Ammon's horn (tissue), 1 donor: ENCODE data around the gene PLAAT2.
A peak's percentile ranks its signal among the peaks of the same experiment; 100 is the strongest.

ENCODE experiments used
- DNase-seq: peaks from one replicate; pipeline ENCODE4 v3.0.0-alpha.2; 2016; ENCODE audit warnings: low spot score

Gene PLAAT2

DNA sequence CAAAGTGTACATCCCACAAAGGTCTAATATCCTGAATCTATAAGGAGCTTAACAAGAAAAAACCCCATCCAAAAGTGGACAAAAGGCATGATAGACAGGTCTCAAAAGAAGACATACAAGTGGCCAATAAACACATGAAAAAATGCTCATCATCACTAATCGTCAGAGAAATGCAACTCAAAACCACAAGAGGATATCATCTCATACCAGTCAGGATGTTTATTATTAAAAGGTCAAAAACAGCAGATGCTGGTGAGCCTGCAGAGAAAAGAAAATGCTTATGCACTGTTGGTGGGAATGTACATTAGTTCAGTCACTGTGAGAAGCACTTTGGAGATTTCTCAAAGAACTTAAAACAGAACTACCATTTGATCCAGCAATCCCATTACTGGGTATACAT, 44.6 kb downstream of the PLAAT2 start:
- no peak for DNase-seq

DNA sequence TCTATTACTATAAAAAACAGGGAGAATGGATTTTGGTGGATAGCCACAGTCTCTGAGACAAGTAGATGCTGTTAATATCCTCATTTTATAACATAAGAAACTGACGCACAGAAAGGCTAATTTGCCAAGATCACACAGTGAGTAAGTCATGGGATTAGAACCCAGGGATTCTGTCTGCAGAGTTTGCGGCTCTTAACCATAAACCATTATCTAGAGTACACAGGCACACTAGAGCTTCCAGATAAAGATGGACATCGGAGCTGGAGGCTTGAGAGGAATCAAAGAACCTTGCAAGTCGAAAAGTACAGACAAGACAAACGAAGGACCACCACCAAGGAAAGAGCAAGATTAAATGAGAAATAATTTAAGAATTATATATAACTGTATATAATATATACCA, 46.0 kb downstream of the PLAAT2 start:
- no peak for DNase-seq

DNA sequence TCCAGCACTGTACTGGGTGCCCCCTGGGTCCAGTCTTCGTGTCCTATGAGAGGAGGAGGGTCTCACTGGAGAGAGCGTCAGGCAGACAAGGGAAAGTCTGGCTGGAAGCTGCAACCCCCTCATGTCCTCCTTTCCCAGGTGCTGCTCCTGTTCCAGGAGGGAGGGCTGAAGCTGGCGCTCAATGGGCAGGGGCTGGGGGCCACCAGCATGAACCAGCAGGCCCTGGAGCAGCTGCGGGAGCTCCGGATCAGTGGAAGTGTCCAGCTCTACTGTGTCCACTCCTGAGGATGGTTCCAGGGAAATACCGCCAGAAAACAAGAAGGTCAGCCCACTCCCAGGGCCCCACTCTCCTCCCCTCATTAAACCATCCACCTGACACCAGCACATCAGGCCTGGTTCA, 47.1 kb downstream of the PLAAT2 start:
- no peak for DNase-seq

DNA sequence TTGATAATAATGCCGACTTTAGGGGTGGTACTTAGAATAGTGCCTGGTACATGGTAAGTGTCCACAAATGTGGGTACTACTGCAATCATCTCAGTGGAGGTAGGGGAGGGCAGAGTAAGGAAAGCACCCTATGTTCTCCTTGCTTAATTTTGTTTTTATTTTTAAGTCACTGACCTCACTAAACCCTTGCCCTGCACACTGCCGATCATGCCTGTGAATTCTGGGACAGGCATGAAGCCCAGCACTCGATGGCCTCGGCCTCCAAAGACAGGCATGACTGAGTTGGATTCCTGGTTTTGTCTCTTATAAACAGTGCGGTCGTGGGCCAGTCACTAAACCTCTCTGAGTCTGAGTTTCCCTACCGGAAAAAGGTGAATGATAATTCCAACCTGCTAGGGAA, 50.4 kb downstream of the PLAAT2 start:
- no peak for DNase-seq

DNA sequence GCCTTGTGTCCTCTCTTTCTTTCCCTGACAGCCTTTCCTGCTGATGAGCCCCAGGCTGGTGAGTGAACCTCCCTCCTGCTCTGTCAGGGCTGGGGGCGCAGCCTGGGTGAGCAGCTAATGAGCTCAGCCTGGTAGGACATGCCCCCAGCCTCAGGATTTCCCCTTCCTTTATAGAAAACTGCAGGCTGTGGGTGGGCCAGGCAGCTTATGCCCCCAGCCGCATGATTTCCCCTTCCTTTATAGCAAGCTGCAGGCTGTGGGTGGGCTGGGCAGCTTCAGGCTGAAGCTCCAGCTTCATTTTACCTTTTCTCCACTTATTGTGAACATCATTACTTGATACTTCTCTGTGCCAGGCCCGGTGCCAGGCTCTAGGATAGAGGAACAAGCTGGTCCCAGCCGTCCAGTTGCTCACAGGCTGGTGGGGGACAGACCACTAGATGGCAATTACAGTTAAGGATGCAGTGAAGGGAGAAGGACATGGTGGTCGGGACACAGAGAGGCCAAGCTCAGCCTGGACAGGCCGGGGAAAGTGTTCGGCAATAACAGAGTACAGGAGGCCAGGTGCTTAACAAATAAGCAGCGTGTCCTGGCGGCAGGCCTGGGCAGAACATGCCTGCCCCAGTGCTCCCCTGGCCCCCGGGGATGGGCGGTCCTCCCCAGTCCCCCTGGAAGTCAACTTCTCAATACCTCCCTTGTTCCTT, 52.0 kb downstream of the PLAAT2 start:
- DNase-seq = no peak

DNA sequence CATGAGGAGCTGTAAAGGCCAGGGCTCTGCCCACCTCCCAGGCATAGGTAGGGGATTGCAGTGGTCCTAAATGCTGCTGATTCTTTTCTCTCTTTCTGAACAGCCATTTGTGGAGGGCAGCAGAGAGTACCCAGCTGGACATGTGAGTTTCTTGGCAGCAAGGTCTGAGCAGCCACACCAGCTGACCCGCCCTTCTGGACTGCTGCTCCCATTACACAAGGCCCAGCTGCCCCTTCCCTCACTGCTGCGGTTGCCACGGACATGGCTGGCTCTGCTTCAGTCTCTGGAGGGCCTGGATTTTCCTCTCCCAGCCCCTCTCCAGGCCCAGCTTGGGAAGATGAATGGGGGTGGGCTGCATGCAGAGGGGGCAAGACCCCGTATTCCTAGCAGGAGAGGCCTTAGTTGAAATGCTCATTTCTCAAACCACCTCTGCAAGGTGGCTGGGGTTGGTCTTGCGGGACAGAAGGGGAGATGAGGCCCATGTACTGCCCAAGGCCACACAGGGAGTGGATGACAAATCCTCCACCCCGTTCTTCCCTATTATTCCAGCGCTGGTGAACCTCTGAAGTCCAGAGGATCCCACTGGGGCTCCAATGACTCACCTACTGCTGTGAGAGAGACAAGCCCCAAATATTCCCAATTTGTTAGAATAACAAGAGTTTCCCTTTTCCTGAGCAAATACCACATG, 52.7 kb downstream of the PLAAT2 start:
- DNase-seq = peak; percentile 97

DNA sequence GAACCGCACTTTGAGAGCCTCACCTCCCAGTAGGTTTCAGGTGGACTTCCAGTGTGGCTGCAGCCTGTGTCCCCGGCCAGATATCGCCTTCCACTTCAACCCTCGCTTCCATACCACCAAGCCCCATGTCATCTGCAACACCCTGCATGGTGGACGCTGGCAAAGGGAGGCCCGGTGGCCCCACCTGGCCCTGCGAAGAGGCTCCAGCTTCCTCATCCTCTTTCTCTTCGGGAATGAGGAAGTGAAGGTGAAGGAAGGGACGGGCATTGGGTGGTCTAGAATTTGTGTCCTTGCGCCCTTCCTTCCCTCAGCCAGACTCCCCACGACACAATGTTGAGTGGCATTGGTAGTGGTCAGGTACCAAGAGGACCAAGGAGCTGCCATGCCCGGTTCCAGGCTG, 54.4 kb downstream of the PLAAT2 start:
- DNase-seq = no peak

DNA sequence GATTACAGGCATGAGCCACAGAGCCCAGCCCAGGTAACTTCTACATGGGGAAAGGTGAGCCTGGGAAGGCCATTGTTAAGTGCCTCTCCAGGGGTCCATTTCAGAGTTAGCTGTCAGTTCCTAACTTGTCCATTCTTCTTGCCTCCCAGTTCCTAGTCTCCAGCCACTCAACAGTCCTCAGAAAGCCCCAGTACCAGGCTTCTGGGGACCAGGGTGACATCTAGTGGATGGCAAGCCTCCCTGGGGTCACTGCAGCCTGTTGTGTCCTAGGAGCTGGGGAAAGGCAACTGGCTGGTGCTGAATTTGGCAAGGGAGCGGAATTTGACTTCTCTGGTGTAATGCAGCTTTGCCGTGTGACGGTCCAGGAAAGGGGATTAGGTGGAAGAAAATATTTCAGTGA, 55.2 kb downstream of the PLAAT2 start:
- DNase-seq = peak; percentile 88

DNA sequence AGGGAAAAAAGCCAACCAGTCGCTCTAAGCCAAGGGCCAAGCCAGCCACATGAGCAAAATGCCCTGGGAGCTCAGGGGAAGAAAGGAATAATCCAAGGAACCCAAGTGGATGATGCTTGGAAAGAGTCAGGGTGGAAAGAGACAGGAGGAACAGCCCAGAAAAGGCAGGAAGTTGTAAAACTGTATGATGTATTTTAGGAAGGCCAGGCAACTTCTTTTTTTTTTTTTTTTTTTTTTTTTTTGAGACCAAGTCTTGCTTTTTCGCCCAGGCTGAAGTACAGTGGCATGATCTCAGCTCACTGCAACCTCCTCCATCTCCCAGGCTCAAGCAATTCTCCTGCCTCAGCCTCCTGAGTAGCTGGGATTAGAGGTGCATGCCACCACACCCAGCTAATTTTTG, 55.7 kb downstream of the PLAAT2 start:
- DNase-seq = no peak

DNA sequence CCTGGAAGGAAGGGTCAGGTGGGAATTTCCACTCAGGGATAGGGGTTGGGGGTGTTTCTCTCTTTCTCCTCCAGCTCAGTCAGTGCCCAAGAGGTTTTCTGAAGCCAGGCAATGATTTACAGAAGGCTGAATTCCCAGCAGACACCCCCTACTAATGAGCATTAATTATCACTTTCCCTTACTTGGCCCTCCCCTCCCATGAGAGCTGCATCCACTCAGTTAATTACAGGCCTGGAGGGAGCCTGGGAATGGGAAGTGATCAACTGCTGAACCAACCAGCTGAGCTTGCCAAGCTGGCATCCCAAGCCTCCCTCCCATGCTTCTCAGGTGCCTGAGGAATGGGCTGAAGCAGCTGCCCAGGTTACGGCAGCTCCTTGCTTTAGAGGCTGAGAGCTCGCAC, 56.3 kb downstream of the PLAAT2 start:
- DNase-seq = no peak

DNA sequence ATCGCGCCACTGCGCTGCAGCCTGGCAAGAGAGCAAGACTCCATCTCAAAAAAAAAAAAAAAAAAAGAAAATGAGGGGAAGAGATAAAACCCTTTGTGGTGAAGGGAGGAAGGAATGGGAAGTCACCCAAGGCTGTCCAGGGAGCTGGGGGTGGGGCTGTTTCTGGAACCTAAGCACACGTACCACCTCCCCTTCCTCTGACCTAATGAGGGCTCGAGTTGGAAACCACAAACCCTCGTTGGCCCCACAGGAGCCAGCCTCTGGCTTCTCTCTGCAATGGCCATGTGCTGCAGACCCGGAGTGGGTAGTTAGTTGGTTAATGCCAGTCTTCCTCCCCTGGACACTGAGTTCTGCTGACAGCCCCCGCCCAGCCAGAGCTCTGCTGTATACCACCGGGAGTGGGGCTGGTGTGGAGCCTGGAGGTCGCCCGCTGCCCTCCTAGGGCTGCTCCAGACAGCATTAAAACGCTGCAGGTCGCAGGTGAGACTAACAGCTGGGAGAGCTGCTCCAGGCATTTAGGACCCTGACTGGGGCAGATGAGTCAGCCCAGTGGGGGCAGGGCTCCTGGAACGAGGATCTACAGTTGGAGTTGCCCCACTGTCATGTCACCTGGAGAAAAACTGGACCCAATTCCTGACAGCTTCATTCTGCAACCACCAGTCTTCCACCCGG, 57.2 kb downstream of the PLAAT2 start, which contains the start of gene LGALS12:
Gene LGALS12, plus strand, starts transcription at position 228 of the 672 bp plus-strand sequence. Its CDS starts 375 bp downstream, at position 603.
- no peak for DNase-seq

DNA sequence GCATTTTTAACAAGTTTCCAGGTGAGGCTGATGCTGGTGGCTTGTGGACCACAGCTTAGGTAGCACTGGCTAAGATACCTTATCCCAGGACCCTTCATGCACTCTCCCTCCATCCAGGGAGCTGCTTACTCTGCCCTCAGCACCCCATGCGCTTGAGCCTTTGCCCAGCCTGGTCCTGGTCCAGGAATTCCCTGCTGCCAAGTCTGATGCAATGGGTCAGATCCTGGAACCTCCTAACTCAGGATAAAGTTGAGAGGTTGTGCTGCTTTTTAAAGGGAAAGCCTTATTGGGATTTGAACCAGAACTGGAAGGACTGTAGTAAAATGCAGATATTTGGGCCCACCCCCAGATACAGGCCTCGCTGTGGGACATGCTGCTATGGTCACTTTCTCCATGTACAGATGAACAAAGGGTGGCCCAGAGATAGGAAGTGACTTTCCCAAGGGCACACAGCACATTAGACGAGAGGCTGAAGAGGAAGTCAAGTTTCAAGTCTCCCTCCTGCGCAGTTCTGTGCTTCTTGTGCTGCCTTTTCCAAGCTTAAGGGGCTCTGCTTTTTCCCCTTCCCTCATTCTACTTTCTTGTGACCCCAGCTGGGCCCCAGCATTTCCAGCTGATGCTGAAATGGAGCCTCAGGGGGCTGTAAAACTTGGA, 58.1 kb downstream of the PLAAT2 start:
- no peak for DNase-seq

DNA sequence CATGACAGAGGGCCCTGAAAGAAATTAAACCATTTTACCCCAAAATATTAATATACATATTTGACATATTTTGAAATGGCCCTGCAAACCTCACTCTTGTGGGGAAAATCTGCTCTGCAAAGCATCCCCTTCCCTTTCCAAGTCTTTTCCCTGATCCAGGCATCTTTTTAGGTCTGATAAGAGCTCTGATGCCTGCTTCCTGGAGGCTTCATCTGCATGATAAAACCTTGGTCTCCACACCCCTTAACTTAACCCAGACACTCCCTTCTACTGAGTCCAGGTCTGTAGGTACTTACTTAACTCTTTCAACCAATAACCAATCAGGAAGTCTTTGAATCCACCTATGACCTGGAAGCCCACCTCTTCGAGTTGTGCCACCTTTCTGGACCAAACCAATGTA, 59.1 kb downstream of the PLAAT2 start:
- DNase-seq = no peak

DNA sequence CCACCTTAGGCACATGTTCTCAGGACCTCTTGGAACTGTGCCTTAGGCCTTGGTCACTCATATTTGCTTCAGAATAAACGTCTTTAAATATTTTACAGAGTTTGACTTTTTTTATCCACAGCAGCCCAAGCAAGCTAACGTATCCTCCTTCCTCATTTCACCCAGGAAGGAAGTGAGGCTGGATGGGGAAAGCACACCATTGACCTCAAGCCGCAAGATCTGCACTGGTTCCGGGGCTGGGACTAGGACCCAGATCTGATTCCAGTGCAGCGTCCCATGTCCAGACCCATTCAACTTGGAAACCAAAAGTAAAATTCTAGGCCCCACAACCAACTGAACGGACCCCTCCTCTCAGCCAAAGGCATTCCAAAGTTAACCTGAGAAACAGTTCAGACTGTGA, 59.7 kb downstream of the PLAAT2 start:
- no peak for DNase-seq
